Measurements from ENCODE around the gene EMP3. TPM values are rescaled to one million over a fixed set of nuclear protein-coding genes. Genes with fewer than 3 reads are reported as not detected.

Gene EMP3
- total and polyA plus RNA-seq, 2 of the 13 experiments (the other 11 are each of a cell fraction or from before 2014, with no cell fraction given), result 2.2 to 7.8 TPM

- no peak for TF ChIP-seq ZNF674 (CRISPR knock-in tag; IDR thresholded peaks at IDR 0.05; ENCODE audit: low read depth)
- 0 out of 2 replicates have a peak, but pooled peaks have one; percentile 23 for TF ChIP-seq JUND (CRISPR knock-in tag; IDR thresholded peaks at IDR 0.05)
- peak; percentile 85; the same call in 1 of the 2 replicates for TF ChIP-seq ZNF138 (CRISPR knock-in tag; IDR thresholded peaks at IDR 0.05; ENCODE audit: low read depth)
- no peak for TF ChIP-seq TAF15 (IDR thresholded peaks at IDR 0.05; ENCODE audit: low read depth, low read length, poor library complexity, severe bottlenecking)
- no peak; the same call in 1 of the 2 replicates for TF ChIP-seq SIN3A (IDR thresholded peaks at IDR 0.05; ENCODE audit: borderline replicate concordance, low read depth, low read length)
- TF ChIP-seq, protein P1, sequence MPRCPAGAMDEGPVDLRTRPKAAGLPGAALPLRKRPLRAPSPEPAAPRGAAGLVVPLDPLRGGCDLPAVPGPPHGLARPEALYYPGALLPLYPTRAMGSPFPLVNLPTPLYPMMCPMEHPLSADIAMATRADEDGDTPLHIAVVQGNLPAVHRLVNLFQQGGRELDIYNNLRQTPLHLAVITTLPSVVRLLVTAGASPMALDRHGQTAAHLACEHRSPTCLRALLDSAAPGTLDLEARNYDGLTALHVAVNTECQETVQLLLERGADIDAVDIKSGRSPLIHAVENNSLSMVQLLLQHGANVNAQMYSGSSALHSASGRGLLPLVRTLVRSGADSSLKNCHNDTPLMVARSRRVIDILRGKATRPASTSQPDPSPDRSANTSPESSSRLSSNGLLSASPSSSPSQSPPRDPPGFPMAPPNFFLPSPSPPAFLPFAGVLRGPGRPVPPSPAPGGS (CRISPR knock-in tag; IDR thresholded peaks at IDR 0.05), result no peak
- no peak for TF ChIP-seq TOE1 (CRISPR knock-in tag; IDR thresholded peaks at IDR 0.05)
- TF ChIP-seq, protein P2, sequence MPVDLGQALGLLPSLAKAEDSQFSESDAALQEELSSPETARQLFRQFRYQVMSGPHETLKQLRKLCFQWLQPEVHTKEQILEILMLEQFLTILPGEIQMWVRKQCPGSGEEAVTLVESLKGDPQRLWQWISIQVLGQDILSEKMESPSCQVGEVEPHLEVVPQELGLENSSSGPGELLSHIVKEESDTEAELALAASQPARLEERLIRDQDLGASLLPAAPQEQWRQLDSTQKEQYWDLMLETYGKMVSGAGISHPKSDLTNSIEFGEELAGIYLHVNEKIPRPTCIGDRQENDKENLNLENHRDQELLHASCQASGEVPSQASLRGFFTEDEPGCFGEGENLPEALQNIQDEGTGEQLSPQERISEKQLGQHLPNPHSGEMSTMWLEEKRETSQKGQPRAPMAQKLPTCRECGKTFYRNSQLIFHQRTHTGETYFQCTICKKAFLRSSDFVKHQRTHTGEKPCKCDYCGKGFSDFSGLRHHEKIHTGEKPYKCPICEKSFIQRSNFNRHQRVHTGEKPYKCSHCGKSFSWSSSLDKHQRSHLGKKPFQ (CRISPR knock-in tag; IDR thresholded peaks at IDR 0.05; ENCODE audit: insufficient replicate concordance), result no peak
- no peak for TF ChIP-seq MXD4 (CRISPR knock-in tag; IDR thresholded peaks at IDR 0.05)
- no peak for TF ChIP-seq ZNF670 (CRISPR knock-in tag; IDR thresholded peaks at IDR 0.05; ENCODE audit: borderline replicate concordance)
- 0 out of 2 replicates have a peak, but pooled peaks have one; percentile 11 for TF ChIP-seq ZNF605 (CRISPR knock-in tag; IDR thresholded peaks at IDR 0.05)
- TF ChIP-seq ZBTB7A (CRISPR knock-in tag; IDR thresholded peaks at IDR 0.05), result 0 out of 2 replicates have a peak, but pooled peaks have one; percentile 33
- 0 out of 2 replicates have a peak, but pooled peaks have one; percentile 9 for TF ChIP-seq HNF1B (CRISPR knock-in tag; IDR thresholded peaks at IDR 0.05)
- no peak for TF ChIP-seq ZNF550 (CRISPR knock-in tag; IDR thresholded peaks at IDR 0.05; ENCODE audit: borderline replicate concordance)
- no peak for TF ChIP-seq ZFP62 (CRISPR knock-in tag; IDR thresholded peaks at IDR 0.05)
- no peak for TF ChIP-seq NRL (CRISPR knock-in tag; IDR thresholded peaks at IDR 0.05; ENCODE audit: borderline replicate concordance)
- no peak for TF ChIP-seq PRDM15 (CRISPR knock-in tag; IDR thresholded peaks at IDR 0.05)
- 0 out of 2 replicates have a peak, but pooled peaks have one; percentile 73 for TF ChIP-seq PCBP1 (IDR thresholded peaks at IDR 0.05; ENCODE audit: borderline replicate concordance, low read depth, low read length)
- TF ChIP-seq, protein P3, sequence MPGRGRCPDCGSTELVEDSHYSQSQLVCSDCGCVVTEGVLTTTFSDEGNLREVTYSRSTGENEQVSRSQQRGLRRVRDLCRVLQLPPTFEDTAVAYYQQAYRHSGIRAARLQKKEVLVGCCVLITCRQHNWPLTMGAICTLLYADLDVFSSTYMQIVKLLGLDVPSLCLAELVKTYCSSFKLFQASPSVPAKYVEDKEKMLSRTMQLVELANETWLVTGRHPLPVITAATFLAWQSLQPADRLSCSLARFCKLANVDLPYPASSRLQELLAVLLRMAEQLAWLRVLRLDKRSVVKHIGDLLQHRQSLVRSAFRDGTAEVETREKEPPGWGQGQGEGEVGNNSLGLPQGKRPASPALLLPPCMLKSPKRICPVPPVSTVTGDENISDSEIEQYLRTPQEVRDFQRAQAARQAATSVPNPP (CRISPR knock-in tag; IDR thresholded peaks at IDR 0.05), result no peak
These were observed 38.7 kb downstream of the EMP3 start, which contains the start of the genes SYNGR4 and TMEM143 (continued) for GRCh38 chr19:48363810-48364597.
